HG02678 (cell line): ENCODE measurements around the gene HINFP.
"Not testable (repeated sequence)": the region's sequence is repeated elsewhere in the genome, so short reads cannot be mapped to it uniquely, and the experiment has no call there.

ENCODE experiments used
- ATAC-seq: cut with Tn5 transposase; IDR thresholded peaks from one replicate; pipeline ENCODE4 v1.9.1; 2021; ENCODE audit warnings: mild to moderate bottlenecking, moderate library complexity; ENCODE audit not compliant: unreplicated experiment

Gene HINFP

GRCh38 chr11:119100246-119100970 lies 21.0 kb upstream of the HINFP start:
- ATAC-seq = no peak

- peak; percentile 19 for ATAC-seq
Observed at GRCh38 chr11:119100994-119101758, 20.2 kb upstream of the HINFP start.

GRCh38 chr11:119101759-119102423 lies 19.5 kb upstream of the HINFP start, which contains the start of gene DPAGT1:
TSS of gene DPAGT1 (minus strand) at chr11:119101853. CDS start at chr11:119101655, 198 bp downstream.
- peak; percentile 78 for ATAC-seq

GRCh38 chr11:119103161-119103664 lies 18.2 kb upstream of the HINFP start:
- not testable (repeated sequence) for ATAC-seq

- ATAC-seq = no peak
Observed at GRCh38 chr11:119103793-119104192, 17.6 kb upstream of the HINFP start.

- peak; percentile 77 for ATAC-seq
Observed at GRCh38 chr11:119106564-119107537, 14.5 kb upstream of the HINFP start, which contains the start of gene C2CD2L. TSS of gene C2CD2L (plus strand) at chr11:119107344. CDS start at chr11:119107742, 398 bp downstream.

GRCh38 chr11:119107538-119108145 lies 13.7 kb upstream of the HINFP start:
- ATAC-seq = peak; percentile 29

- no peak for ATAC-seq
Observed at GRCh38 chr11:119108146-119108856, 13.1 kb upstream of the HINFP start.

GRCh38 chr11:119108857-119109221 lies 12.5 kb upstream of the HINFP start:
- ATAC-seq = no peak

- no peak for ATAC-seq
Observed at GRCh38 chr11:119109843-119110242, 11.5 kb upstream of the HINFP start.

GRCh38 chr11:119110439-119110838 lies 10.9 kb upstream of the HINFP start:
- ATAC-seq = no peak

GRCh38 chr11:119111361-119111925 lies 9.9 kb upstream of the HINFP start:
- no peak for ATAC-seq

- no peak for ATAC-seq
Observed at GRCh38 chr11:119112314-119113020, 8.9 kb upstream of the HINFP start.

- no peak for ATAC-seq
Observed at GRCh38 chr11:119113716-119114115, 7.7 kb upstream of the HINFP start.

GRCh38 chr11:119114351-119114750 lies 7.0 kb upstream of the HINFP start:
- ATAC-seq = no peak

GRCh38 chr11:119115484-119116234 lies 5.7 kb upstream of the HINFP start:
- ATAC-seq = no peak

GRCh38 chr11:119116235-119116594 lies 5.2 kb upstream of the HINFP start:
- no peak for ATAC-seq

- ATAC-seq = no peak
Observed at GRCh38 chr11:119116601-119117000, 4.8 kb upstream of the HINFP start.
